NT2/D1 (cell line): ENCODE data around the gene MAN2A1.

Source experiments
- DNase-seq: peaks from one replicate; pipeline ENCODE4 v3.0.0-alpha.2; 2011; ENCODE audit warnings: low read depth, low spot score
- H3K27me3 ChIP-seq: 2 replicates; pipeline ENCODE4 v1.6.0; 2011; ENCODE audit warnings: mild to moderate bottlenecking; ENCODE audit not compliant: insufficient read length, insufficient read depth
- H3K36me3 ChIP-seq: 2 replicates; pipeline ENCODE4 v1.6.1; 2011; ENCODE audit warnings: mild to moderate bottlenecking, low read length, mixed read lengths; ENCODE audit not compliant: insufficient read depth, insufficient read length
- H3K4me1 ChIP-seq: 2 replicates; pipeline ENCODE4 v1.5.1; 2011; ENCODE audit not compliant: insufficient read depth, insufficient read length
- H3K4me3 ChIP-seq: 2 replicates; pipeline ENCODE4 v1.5.1; 2011; ENCODE audit warnings: low read depth; ENCODE audit not compliant: insufficient read length
- H3K9ac ChIP-seq: 2 replicates; pipeline ENCODE4 v1.6.0; 2011; ENCODE audit warnings: low read depth; ENCODE audit not compliant: insufficient read length
- H3K9me3 ChIP-seq: 2 replicates; pipeline ENCODE4 v1.5.1; 2011; ENCODE audit warnings: mild to moderate bottlenecking, low read length; ENCODE audit not compliant: insufficient read depth
- SUZ12 ChIP-seq: IDR thresholded peaks from 2 replicates; pipeline ENCODE4 v1.6.1; 2011; ENCODE audit not compliant: insufficient read length, insufficient read depth; ENCODE audit errors: extremely low read depth
- YY1 ChIP-seq: IDR thresholded peaks from 2 replicates; pipeline ENCODE4 v1.6.1; 2011; ENCODE audit not compliant: insufficient read length, insufficient read depth
- ZNF274 ChIP-seq: IDR thresholded peaks from 2 replicates; pipeline ENCODE4 v1.6.1; 2011; ENCODE audit warnings: mild to moderate bottlenecking, low read depth, low read length

Gene MAN2A1

DNA sequence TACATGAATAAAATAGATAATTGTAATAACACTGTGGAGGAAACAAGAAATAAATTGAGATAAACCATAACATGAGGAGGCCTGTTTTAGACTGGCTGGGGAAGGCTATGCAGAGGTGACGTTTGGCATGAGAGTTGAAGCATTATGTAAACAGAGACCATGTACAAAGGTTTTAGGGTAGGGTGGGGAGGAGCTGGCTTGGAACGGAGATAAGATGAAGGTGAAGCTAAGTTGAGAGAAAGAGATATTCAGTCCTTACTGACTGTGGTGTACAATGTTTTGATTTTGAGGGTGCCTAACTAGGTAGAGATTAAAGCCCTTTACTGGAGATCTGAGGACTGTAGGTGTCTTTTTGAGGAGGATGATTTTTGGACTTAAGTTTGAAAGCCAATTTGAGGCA, 17.8 kb downstream of the MAN2A1 start:
- Histone ChIP-seq H3K4me3 (no peak overlapping the region), H3K9ac (no peak overlapping the region), H3K4me1 (no peaks in the 10 kb centered on the region), H3K9me3 (no peaks in the 10 kb centered on the region), H3K27me3 (no peaks in the 10 kb centered on the region), H3K36me3 (peaks cover 2% of the 10 kb centered on the region)
- TF ChIP-seq ZNF274 (no peak), SUZ12 (no peak), YY1 (no peak)
- DNase-seq: no peak

DNA sequence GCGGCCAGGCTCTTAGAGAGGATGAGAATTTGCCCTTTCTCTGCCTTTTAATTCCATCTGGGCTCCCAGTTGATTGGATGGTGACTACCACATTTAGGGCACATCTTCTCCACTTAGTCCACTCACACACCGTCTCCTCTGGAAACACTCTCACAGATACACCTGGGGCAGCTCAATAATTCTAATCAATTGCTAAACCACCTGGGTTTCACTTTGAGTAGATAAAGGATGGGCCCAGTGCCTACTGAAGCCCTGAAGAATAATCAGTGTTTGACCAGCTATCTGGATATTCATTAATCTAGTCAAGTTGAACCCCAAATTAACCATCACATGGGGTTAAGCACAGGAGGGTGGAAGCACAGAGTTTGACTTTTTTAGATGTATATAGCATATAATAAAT, 19.1 kb downstream of the MAN2A1 start:
- no peak for DNase-seq

DNA sequence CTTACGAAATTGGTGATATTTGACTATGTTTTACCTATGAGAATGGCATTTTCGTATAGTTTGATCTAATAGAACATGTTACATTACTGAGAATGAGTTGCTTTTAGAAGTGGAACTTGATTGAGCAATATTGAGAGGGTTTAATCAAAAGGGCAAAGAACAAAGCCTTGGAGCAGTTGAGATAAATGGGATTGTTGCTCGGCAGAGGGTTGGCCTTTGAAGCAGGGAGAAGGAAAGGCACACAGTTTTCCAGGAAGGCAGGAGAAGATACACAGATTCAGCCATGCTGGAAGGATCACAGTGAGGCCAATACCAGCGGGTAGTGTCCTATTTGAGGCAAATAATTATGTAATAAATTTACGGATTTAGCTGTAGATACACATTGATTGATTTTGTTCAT, 19.5 kb downstream of the MAN2A1 start:
- H3K4me1 ChIP-seq: no peaks in the 10 kb centered on the region
- DNase-seq: no peak
- no peak overlapping the region for H3K9ac ChIP-seq
- peaks cover 2% of the 10 kb centered on the region for H3K36me3 ChIP-seq
- no peak for TF ChIP-seq YY1
- TF ChIP-seq SUZ12: no peak
- no peak for TF ChIP-seq ZNF274
- no peak overlapping the region for H3K4me3 ChIP-seq
- H3K27me3 ChIP-seq: no peaks in the 10 kb centered on the region
- no peaks in the 10 kb centered on the region for H3K9me3 ChIP-seq

More for the DNA sequence above, 19.1 kb downstream of the MAN2A1 start:
- no peak overlapping the region for H3K9ac ChIP-seq
- TF ChIP-seq YY1 (no peak), ZNF274 (no peak), SUZ12 (no peak)
- no peaks in the 10 kb centered on the region for H3K9me3 ChIP-seq
- peaks cover 2% of the 10 kb centered on the region for H3K36me3 ChIP-seq
- no peaks in the 10 kb centered on the region for H3K27me3 ChIP-seq
- H3K4me3 ChIP-seq: no peak overlapping the region
- no peaks in the 10 kb centered on the region for H3K4me1 ChIP-seq

DNA sequence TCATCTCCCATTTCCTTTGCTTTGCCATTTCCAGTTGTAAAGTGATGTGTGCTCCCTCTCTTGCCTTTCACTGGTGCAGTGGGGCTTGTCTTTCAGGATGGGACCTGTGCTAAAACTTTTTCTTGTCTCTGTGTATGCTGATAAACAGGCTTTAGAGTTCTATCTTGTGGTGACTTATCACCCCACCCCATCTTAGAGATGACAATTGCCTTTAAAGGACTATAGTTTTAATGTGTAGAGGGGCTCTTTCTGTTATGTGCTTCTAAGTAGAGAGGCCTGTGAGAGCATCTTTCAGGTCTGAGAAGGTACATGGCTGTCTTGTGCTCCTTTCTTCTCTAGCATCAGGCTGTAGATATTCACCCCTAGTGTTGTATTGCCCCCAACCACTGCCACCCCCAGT, 21.9 kb downstream of the MAN2A1 start:
- DNase-seq: no peak
- no peaks in the 10 kb centered on the region for H3K4me1 ChIP-seq
- H3K36me3 ChIP-seq: peaks cover 11% of the 10 kb centered on the region
- no peak for TF ChIP-seq ZNF274
- no peak for TF ChIP-seq SUZ12
- no peak for TF ChIP-seq YY1
- H3K9ac ChIP-seq: no peak overlapping the region
- no peaks in the 10 kb centered on the region for H3K9me3 ChIP-seq
- no peaks in the 10 kb centered on the region for H3K27me3 ChIP-seq
- H3K4me3 ChIP-seq: no peak overlapping the region

DNA sequence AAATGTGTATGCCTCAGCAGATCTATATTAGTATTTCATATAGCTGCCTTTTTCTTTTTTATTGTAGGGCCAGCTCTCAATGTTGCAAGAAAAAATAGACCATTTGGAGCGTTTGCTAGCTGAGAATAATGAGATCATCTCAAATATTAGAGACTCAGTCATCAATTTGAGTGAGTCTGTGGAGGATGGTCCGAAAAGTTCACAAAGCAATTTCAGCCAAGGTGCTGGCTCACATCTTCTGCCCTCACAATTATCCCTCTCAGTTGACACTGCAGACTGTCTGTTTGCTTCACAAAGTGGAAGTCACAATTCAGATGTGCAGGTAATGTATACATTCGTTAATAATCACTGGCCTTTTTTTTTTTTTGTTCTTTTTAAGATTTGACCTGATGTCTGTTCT, 23.7 kb downstream of the MAN2A1 start:
- Histone ChIP-seq H3K9ac (no peak overlapping the region), H3K27me3 (no peaks in the 10 kb centered on the region), H3K36me3 (peaks cover 17% of the 10 kb centered on the region), H3K9me3 (no peaks in the 10 kb centered on the region), H3K4me1 (no peaks in the 10 kb centered on the region), H3K4me3 (no peak overlapping the region)
- no peak for TF ChIP-seq YY1
- TF ChIP-seq ZNF274: no peak
- no peak for TF ChIP-seq SUZ12
- DNase-seq: no peak

DNA sequence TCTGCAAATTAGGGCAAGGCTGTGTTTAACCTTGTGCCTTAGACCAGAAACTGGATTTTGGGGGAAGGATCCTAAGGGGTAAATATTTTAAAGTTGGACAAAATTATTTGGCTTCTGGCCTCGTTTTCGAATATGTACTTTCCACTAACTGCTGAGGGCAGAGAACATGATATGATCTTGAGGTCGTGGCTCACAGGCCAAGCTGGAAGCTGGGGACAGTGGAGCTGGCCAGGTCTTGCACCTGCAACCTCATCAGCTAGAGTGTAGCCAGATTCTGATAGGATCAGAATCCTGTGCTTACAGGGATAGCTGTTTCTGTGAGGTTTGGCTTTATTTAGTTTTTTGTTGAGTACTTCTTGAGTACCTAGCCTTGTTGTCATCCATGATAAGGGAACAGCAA, 24.9 kb downstream of the MAN2A1 start:
- no peak overlapping the region for H3K9ac ChIP-seq
- no peaks in the 10 kb centered on the region for H3K27me3 ChIP-seq
- no peak overlapping the region for H3K4me3 ChIP-seq
- no peaks in the 10 kb centered on the region for H3K9me3 ChIP-seq
- no peak for TF ChIP-seq ZNF274
- TF ChIP-seq SUZ12: no peak
- TF ChIP-seq YY1: no peak
- H3K4me1 ChIP-seq: no peaks in the 10 kb centered on the region
- peaks cover 18% of the 10 kb centered on the region for H3K36me3 ChIP-seq
- DNase-seq: no peak

DNA sequence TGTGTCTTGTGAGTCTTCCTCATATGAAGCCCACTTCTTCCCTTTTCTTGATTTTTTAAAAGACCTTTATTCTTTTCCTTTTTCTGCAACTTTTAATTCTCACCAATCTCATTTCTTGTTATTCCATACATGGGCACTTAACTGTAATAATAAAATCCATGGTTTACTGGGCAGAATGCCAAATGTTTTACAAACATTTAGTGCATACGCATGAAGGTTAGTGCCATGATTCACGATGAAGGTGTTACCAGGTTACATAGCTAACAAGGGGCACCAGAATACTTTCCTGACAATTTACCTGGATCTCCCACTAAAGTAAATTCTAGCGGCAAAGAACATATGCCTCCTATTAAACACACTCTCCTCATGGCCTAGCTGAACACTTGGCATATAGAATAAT, 28.5 kb downstream of the MAN2A1 start:
- Histone ChIP-seq H3K9ac (no peak overlapping the region), H3K9me3 (no peaks in the 10 kb centered on the region), H3K4me3 (no peak overlapping the region), H3K4me1 (no peaks in the 10 kb centered on the region), H3K36me3 (peaks cover 23% of the 10 kb centered on the region), H3K27me3 (no peaks in the 10 kb centered on the region)
- no peak for DNase-seq
- TF ChIP-seq ZNF274 (no peak), YY1 (no peak), SUZ12 (no peak)
